OCI-LY3 (cell line): ENCODE results near the gene KAZN.
A peak's percentile ranks its signal among the peaks of the same experiment; 100 is the strongest.

Experiments used
- CTCF ChIP-seq: fragments of 200-600, 300-600 bp; sonication (generic); IDR thresholded peaks from 2 replicates; pipeline ENCODE4 v1.5.1; 2014; ENCODE audit warnings: antibody characterized with exemption, low read length, low read depth
- EZH2phosphoT487 ChIP-seq: fragments of 200-600 bp; shearing (Covaris generic); IDR thresholded peaks from 2 replicates; pipeline ENCODE4 v1.6.1; 2018; ENCODE audit warnings: antibody characterized with exemption, mixed run types, low read depth

- TF ChIP-seq CTCF (peak; percentile 56), EZH2phosphoT487 (no peak)
These were observed 464.1 kb downstream of the KAZN start for GRCh38 chr1:15062479-15063099.
